GM21576 (cell line): ENCODE results near the gene SASH1.
A peak's percentile ranks its signal among the peaks of the same experiment; 100 is the strongest.

Source experiments
- ATAC-seq: cut with Tn5 transposase; IDR thresholded peaks from one replicate; pipeline ENCODE4 v1.9.1; 2021; ENCODE audit warnings: mild to moderate bottlenecking, moderate library complexity; ENCODE audit not compliant: unreplicated experiment

Gene SASH1

DNA sequence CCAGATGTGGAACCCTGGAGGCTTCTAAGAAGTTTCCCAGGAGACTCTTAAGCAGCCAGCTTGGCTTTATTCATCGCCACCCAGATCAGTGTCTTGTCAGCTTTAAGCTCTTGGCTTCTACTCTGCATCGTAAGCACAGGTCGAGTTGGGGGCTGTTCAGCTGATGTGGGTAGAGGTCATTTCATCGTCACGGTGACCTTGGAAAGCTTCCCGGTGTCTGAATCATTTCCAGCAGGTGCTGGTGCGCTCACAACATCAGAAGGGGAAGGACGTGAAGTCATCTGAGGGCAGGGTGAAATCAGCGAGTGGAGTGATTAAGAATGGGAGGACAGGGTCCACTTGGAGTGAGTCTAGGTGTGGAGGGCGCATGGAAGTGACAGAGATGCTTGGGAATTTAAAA, 112.6 kb downstream of the SASH1 start:
- no peak for ATAC-seq

DNA sequence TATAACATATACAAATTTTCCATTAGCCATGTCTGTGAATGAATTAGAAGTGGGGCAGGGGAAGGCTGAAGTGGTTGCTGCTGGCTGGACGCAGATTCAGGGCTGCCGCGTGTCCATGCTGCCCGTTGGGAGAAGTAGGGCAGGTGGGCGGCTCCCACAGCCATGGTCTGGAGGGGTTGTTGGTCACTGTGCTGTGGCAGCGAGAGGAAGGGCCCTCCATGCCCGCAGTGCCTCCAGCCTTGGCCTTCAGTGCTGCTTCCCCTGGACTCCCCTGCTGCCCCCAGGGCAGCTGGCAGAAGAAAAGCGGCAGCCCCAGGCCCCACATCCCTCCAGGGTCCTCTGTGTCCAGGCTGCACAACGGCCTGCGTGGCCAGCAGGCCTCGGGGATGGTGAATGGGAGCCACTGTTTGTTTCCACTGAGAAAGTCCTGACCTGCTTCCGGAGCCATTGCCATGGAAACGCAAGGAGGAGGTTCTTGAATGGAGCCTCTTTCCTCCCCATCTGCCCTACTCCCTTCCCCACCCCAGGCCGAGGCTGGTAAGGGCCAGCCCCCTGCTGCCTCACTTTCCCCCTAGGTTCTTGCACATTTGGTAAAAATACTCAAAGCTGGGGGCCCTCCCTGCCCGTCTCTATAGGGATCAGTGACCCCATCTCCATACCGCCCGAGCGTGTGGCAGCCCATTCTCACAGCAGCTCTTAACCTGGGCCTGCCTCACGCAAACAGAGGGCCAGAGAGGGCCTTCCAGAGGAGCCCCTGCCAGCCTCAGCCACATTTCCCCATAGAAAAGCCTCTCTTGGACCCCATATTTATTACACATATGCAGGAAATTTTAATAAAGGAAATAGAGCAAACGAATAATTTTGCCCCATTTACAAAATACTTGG, 113.3 kb downstream of the SASH1 start:
- no peak for ATAC-seq

DNA sequence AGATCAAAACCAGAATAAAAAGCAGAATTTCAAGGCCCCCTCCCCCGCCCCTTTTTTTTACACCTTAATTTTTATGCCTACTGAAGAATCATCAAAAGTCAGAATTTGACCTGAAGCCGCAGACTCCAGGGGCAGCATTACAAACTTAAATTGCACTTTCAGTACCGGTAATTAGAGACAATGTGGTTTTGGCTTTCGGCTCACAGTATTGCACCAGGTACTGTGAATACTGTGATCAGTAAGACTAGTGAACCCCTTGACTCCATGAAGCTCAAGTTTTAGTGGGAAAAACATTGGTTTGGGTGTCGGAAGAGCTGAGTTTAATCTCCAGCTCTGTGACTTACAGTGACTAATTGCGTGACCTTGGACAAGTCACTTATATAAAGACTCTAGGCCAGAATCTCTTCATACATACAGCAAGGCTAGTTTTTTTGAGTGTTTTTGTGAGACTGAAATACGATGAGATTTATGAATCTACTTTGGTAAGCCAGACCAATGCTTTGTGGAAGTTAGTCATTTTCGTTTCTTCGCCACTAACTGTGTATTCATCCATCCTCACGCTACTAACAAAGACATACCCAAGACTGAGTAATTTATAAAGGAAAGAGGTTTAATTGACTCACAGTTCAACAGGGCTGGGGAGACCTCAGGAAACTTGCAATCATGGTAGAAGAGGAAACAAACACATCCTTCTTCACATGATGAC, 114.7 kb downstream of the SASH1 start:
- ATAC-seq: no peak

DNA sequence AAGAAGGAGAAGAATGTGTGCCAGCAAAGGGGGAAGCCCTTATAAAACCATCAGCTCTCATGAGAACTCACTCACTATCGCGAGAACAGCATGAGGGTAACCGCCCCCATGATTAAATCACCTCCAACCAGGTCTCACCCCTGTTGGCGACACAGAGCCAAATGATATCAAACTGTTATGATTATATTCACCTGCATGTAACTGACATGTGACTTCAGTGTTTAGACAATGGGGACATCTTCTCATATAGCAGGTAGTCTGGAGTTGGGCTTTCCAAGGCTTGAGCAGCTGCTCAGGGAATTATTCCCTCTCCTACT, 115.2 kb downstream of the SASH1 start:
- ATAC-seq: no peak

DNA sequence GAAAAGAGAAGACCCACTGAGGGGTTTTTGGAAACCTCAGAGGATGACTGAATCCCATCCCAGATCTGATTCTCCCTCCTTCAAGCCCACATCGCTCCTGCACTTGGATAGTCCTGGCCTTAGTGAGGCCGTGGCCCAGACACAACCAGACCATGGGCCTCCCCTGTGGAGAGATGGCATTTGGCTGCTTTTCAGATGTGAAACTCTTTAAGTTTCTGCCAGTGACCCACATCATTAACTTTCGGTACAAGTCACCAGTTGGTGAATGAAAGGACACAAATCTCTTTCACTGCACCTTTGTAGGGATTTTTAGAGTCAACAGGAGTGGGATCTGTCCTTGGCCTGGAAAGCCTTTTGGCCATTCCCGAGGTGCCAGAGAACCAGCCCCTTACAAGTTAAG, 116.6 kb downstream of the SASH1 start:
- no peak for ATAC-seq

DNA sequence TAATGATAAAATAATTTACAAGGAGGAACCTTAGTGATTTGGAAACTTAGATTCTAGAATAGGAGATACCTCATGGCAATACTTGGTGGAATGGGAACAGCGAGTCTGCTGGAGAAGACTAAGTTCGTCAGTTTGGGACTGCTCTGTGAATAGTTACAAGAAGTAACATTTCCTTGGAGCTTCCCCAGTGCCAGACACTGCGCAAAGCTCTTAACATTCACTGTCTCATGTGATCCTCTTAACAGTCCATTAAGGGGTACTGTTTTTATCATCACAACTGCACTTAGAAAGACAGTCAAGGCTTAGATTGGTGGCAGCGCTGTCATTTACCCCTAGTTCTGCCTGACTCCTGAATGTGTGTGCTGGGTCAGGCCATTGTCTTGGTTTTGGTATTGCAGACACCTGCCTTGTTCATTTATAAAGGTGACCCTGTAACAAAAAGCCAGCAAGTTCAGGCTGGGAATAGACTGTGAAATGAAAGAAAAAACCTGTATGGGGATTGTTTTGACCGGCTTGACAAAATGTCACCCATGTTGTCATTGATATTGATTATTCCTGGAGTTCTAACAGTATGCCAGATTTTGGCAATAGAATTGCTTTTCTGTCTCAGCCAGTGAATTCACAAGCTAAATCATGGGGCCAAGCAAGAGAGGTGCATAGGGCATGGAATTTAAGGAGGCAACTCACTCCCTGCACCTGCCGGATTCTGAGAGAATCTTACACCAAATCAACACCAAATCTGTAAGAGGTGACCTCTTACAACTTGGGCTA, 118.4 kb downstream of the SASH1 start:
- ATAC-seq: no peak

DNA sequence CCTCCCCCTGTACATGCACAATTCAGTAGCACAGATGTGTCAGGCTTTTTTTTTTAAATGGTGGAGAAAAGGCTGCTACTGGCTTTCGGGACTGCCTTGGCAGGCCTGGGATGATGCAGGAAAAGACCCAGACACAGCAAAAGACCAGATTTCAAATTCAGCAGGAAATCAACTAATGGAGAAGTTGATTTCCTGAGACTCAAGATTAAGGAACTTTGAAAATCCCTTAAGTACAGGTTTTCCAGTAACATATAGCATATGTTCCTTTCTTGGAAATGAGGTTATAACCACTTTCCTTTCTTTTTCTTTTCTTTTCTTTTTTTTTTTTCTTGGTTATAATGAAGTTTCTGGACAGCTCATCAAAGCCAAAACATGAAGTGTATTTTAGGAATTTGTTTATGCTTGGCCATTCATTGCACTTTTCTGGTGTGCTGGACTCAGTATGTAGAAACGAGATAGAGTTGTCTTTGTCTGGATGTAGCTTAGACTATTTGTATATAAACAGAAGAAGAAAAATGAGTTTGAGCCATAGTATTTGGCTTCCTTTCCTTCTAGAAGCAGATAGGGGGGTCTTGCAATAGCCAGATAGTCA, 119.4 kb downstream of the SASH1 start:
- no peak for ATAC-seq

DNA sequence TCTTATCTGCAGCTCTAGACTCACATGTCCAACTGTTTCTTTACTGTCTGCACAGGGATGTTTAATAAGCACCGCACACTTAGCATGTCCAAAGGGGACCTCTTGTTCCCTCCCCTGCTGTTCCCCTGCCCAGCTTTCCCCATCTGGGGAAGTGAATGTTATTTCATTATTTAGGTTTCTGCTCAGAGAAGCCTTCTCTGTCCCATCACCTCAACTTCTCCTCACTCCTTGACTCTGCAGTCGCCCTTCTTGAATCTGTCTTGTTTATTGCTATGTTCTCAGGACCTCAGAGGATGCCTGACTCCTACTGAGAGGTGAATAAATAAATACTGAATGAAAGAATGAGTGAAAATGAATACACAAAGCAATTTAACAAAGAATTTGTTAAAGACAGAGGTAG, 121.0 kb downstream of the SASH1 start:
- no peak for ATAC-seq

DNA sequence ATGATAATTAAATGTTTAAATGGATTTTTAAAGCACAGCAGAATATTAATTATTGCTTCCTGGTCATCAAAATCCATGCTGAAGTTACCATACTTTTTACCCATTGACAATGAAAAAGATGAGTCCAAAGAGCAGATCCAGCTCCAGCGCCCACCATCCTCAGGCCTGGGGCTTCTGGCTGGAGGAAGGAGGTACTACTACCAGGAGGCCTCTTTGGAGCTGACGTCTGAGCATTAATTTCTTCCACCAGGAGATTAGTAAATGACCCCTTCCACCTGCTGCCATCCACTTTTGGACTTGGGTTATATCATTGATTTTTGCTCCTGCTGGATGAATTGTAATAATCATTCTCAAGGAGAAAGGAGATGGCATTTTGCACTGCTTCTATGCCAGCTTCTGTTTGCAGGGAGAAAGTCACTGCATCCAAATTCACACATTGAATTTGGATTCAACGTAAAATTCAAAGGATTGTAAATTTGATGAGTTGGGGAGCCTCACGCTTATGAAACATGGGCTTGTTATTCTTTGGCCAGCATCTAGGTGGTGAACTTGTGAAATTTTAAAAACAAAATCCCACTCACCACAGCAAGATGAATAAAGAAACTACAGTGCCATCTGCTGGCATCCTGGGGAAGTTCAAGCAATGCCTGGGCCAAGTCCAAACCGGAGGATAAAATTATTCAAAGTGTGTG, 121.8 kb downstream of the SASH1 start:
- ATAC-seq: peak; percentile 74

DNA sequence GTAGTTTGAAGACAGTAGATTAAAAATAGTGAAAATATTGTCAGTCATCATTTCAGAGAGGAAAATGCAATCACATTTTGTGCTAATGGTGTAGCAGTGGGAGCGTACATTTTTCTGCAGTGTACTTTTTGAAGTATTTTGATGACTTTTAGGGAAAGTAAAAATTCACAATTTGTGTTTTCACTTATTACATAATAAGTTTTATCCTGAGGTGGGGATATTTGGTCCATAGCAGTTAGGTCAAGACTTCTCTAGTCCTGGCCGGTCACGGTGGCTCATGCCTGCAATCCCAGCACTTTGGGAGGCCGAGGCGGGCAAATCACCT, 122.3 kb downstream of the SASH1 start:
- ATAC-seq: no peak

DNA sequence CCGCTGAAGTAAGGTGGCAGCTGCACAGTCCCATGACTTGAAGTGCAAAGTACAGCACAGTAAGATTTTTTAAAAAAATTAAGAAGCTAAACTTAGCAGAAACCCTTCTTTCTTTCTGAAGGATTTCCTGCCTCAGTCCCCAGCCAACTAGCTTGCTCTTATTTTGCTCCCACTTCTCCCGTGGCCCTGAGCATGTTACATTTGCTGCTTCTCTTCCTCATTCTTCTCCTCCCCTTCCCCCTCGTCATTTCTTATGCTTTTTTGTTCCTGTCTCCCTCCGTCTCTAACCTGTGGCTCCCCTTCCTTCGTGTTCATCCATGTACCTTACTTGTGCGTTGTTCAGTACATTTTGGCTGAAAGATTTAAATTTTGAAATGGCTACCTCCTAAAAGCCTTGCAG, 123.0 kb downstream of the SASH1 start:
- no peak for ATAC-seq

DNA sequence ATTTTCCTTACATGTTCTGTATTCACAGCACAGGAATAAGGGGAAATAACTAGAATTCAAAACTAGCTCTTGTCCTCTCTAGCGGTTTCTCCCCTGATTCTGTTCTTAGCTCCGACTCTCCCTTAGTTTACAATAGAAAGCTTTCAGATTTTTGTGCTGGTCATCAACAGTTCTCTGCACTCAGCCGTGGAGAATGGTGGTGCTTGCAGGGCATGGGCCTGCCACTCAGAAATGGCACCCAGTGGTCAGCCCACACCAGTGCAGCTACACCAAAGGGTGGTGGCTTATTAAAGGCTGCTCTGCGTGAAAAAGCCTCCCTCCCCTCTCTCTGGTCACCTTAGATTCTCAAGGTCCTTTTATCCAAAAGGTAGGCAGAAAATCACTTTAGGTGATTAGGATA, 123.5 kb downstream of the SASH1 start:
- no peak for ATAC-seq

DNA sequence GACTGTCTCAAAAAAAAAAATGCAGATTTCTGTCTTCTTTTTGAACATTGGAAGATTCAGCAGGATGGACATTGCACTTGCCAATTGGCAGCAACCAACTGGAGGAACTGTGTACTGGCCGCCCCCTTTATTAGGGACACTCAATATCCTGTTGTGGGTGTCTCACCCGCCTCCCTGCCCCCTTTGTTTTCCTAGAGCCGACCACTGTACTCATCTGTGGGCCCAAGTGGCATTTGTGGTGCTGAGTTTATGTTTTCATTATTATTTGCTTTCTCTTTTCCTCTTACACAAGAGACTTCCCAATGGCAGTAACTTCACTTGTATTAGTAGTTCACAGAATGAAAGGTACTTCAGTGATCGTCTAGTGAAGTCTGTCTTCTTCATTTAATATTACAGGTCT, 125.3 kb downstream of the SASH1 start:
- ATAC-seq: no peak

DNA sequence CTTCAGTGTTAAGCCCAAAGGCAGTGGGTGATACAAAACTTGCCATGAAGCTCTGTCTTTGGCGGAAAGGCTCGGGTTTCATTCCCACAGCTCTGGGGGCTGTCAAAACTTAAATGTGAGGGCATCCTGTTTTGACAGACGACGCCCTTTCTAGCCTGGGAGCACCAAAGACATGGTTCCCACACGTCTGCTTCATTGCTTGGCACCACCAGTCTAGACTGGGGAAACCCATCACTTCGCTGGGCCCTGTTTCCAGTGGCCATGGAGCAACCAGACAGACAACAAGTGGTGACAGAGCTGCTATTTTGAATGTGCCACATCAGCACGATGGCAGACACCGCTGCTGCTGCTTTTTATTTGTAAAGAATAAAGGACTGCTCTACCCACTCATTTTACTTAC, 127.5 kb downstream of the SASH1 start:
- no peak for ATAC-seq

DNA sequence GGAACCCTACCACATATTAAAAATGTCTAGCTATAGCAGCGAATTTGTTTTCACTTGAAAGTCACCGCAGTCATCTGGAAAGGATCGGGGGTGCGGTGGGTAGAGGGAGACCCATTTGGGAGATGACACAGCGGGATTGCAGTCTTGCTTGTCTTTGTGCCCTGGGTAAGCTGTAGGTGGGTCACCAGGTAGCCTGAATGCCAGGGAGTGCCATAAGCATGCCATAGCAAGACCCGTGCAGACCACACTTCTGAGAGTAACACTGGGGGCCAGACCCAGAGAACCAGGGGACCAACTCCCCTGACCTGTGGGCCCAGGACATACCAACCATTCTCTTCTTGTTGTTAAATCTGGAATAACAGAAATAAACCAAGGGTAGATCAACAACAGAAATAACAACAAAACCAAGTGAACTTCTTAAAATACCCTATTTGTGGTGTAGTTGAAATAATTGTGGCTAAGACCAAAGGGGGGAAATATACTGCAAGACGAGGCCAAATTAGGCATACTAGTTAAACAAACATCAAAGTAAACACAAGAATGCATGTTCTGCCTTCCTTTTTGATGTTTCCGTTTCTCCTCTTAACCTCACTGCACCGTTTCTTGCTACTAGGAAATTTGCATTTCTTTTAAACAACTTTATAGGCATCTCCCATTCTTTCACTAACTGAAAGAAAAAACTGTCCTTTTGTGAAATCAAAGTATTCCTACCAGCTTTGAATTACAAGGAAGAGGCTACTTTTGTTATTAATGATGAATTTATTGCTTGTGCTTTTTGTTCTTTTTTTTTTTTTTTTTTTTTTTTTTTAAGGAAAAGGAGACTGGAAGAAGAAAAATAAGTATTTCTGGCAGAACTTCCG, 128.2 kb downstream of the SASH1 start:
- no peak for ATAC-seq

DNA sequence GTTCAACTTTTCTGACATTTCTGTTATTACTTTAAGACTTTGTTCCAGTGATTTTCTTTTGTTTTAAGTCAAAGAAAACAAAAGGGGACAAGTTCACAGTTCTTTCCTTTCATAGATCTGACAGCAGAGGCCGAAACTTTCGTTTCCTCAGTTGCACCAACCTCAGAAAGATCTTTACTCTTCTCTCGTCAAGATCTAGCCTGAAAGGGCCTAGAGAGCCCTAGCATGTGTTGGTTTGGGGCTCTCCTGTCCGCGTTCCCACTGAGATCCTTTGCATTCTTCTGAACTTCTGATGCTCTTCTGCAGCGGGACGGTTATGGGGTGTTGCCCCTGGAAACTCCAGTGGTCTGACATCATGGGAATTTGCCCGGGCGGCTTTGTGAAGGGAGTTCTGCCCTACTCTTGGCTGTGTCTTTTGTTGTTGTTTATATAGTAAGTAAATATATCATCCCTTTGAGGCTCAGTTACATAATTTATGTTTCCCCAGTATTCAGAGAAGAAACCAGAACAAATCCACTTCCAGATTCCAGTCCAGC, 129.1 kb downstream of the SASH1 start:
- ATAC-seq: no peak

DNA sequence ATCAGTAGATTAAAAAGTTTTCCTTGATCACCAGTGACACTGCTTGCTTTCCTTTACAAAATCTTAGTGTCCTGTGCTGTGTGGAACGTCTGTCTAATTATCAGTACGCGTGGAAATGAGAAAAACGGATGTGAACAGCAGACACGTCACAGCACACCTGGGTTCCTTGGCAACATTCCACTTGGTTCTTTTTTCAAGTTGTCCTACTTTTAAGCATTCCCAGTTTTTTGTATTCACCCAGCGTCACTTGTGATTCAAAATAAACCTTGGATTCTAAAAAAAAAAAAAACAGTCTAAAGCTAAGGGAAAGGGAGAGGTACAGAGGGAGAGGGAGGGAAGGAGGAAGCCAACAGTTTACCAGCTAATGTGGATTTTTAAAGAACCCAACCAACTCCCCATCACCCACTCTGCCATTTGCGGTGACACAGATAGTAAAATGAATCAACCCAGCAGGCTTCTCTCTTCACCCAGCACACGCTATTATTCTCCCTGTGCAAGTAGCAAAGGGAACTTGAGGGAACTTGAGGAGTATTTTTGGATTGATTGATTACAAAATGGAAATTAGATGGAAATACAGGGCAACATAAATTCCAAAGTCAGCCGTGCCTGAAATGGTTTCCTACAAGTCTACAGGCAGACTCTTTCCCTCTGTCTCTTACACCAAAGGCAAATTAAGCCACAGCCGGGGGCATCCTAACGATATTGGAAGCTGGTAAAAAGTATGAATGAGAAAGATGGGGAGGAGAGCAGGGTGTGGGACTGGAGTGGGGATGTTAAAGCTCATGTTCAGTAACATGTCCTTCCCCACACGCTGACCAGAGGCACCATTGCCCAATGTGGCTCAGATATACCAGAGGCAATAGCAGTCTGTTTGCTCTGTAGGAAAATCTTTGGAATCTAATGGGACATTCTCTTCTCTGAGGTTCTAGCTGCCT, 129.8 kb downstream of the SASH1 start:
- ATAC-seq: no peak

DNA sequence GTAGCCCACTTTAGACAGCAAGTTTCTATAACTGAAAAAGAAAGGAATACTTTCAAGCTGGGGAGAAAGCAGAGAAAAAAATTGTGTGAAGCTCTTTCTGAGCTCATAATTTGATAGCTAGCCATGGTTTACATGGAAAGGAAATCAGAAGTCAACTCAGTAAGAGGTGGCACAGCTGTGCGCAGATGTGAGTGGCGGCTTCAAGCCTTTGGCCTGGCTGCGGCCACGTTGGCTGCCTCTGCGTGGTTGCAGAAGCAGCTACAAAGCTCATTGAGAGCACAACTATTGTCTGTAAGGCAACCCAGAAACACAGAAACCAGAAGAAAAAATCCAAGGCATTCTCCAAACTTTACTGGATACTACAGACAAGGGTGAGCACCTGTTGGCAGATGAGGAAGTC, 136.9 kb downstream of the SASH1 start:
- ATAC-seq: no peak

DNA sequence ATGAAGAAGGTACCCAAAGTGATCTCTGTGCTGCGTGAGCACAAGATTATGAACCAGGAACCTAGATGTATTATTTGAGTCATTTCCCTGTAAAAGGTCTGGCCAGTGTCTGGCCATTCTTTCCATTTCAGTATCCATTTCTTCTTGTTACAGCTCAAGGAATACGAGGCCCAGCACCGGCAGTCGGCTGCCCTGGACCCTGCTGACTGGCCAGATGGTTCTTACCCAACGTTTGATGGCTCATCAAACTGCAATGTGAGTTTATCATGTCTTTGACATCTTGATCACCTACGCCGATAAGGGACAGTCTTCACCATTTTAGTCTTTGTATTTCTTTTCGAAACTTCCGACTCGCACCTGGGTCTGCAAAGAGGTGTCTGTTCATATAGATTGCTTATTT, 144.8 kb downstream of the SASH1 start:
- no peak for ATAC-seq
